CD8-positive, alpha-beta memory T cell (primary cell): Measurements from ENCODE around the gene BAAT. TPM values are rescaled to one million over a fixed set of nuclear protein-coding genes. Genes with fewer than 3 reads are reported as not detected.
"Not testable (repeated sequence)": the region's sequence is repeated elsewhere in the genome, so short reads cannot be mapped to it uniquely, and the experiment has no call there.

Experiments
- CTCF ChIA-PET: fragments of 350-600 bp; sonication (Branson Sonifier 250); formaldehyde crosslinking; loops from one replicate; lab custom pipeline; 2021; ENCODE audit warnings: antibody characterized with exemption; lab: Charles Lee
- POLR2A ChIA-PET: fragments of 350-600 bp; sonication (Branson Sonifier 250); formaldehyde crosslinking; loops from one replicate; lab custom pipeline; 2021; ENCODE audit warnings: antibody characterized with exemption; lab: Charles Lee
- DNase-seq, 5 donors: peaks; one replicate each; pipeline versions ENCODE4 v3.0.0 to v3.0.0-alpha.2; 2020 to 2022; ENCODE audit warnings: mixed read lengths in 1 of 5
- H3K27ac ChIP-seq: one replicate; pipeline ENCODE4 v1.7.0; 2013; ENCODE audit warnings: low read depth, mild to moderate bottlenecking, low read length, moderate library complexity
- H3K27me3 ChIP-seq: 2 replicates; pipeline ENCODE4 v1.7.0; 2013; ENCODE audit warnings: low read length, mild to moderate bottlenecking; ENCODE audit not compliant: insufficient read depth, poor library complexity, severe bottlenecking
- H3K36me3 ChIP-seq: 2 replicates; pipeline ENCODE4 v1.7.0; 2013; ENCODE audit warnings: mild to moderate bottlenecking, low read length, moderate library complexity; ENCODE audit not compliant: insufficient read depth
- H3K4me1 ChIP-seq: 2 replicates; pipeline ENCODE4 v1.7.0; 2013; ENCODE audit warnings: mild to moderate bottlenecking, low read length, moderate library complexity; ENCODE audit not compliant: insufficient read depth
- H3K4me3 ChIP-seq: 2 replicates; pipeline ENCODE4 v1.7.0; 2013; ENCODE audit warnings: mild to moderate bottlenecking, low read length
- H3K9me3 ChIP-seq: 2 replicates; pipeline ENCODE4 v1.7.0; 2013; ENCODE audit warnings: mild to moderate bottlenecking, low read length
- H3K27ac Mint-ChIP-seq, 8 donors: one replicate each; pipeline ENCODE4 v1.8.0; 2020 to 2021; ENCODE audit warnings: mixed read lengths in 8 of 8, mild to moderate bottlenecking in 6 of 8, inconsistent platforms in 3 of 8, moderate library complexity in 3 of 8
- H3K27me3 Mint-ChIP-seq, 2 donors: one replicate each; pipeline ENCODE4 v1.8.0; 2020 to 2021; ENCODE audit warnings: mixed read lengths in 2 of 2, mild to moderate bottlenecking in 1 of 2, moderate library complexity in 1 of 2
- H3K36me3 Mint-ChIP-seq, 3 donors: one replicate each; pipeline ENCODE4 v1.8.0; 2020 to 2021; ENCODE audit warnings: mixed read lengths in 3 of 3, inconsistent platforms in 1 of 3, mild to moderate bottlenecking in 1 of 3
- H3K4me1 Mint-ChIP-seq, 3 donors: one replicate each; pipeline ENCODE4 v1.8.0; 2020 to 2021; ENCODE audit warnings: mixed read lengths in 3 of 3, inconsistent platforms in 1 of 3, mild to moderate bottlenecking in 1 of 3
- H3K4me3 Mint-ChIP-seq, 7 donors: one replicate each; pipeline ENCODE4 v1.8.0; 2020 to 2021; ENCODE audit warnings: mixed read lengths in 7 of 7, mild to moderate bottlenecking in 6 of 7, moderate library complexity in 4 of 7, inconsistent platforms in 2 of 7
- H3K9me3 Mint-ChIP-seq, 5 donors: one replicate each; pipeline ENCODE4 v1.8.0; 2020 to 2022; ENCODE audit warnings: mixed read lengths in 5 of 5, mild to moderate bottlenecking in 3 of 5, moderate library complexity in 2 of 5, inconsistent platforms in 1 of 5
- polyA plus RNA-seq: library from polyadenylated mRNA; unstranded; fragments of 300-500 nt; fragmentation: Illumina TruSeq; gene quantifications from one replicate; pipeline ENCODE4 v1.2.3, GENCODE V29; 2021
- total RNA-seq, 2 experiments: library from RNA; stranded (reverse); gene quantifications; one replicate each; pipeline ENCODE4 v1.2.3, GENCODE V29; 2021

The BAAT gene
- not detected for total RNA-seq
- 0.12 TPM for polyA plus RNA-seq

DNA sequence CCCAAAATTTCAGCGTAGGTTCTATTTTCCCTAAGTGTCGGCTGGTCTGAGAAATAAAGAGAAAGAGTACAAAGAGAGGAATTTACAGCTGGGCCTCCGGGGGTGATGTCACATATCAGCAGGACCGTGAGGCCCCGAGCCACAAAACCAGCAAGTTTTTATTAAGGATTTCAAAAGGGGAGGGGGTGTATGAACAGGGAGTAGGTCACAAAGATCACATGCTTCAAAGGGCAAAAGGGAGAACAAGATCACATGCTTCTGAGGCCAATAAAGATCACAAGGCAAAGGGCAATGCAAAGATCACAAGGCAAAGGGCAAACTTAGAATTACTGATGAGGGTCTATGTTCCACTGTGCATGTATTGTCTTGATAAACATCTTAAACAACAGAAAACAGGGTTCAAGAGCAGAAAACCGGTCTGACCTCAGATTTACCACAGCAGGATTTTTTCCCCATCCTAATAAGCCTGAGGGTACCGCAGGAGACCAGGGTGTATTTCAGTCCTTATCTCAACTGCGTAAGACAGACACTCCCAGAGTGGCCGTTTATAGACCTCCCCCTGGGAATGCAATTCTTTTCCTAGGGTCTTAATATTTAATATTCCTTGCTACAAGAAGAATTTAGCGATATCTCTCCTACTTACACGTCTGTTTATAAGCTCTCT lies at the start of gene BAAT:
Gene BAAT, minus strand, starts transcription at position 134 of the 664 bp plus-strand sequence. CDS start 13,602 bp downstream, outside the sequence.
- H3K27me3 ChIP-seq, H3K27me3 Mint-ChIP-seq, CTCF ChIA-PET, H3K36me3 ChIP-seq, DNase-seq, H3K4me1 Mint-ChIP-seq, H3K4me3 ChIP-seq, H3K4me3 Mint-ChIP-seq, H3K27ac ChIP-seq, H3K4me1 ChIP-seq, POLR2A ChIA-PET, H3K9me3 ChIP-seq: not testable (repeated sequence)
- peaks cover 4 to 12% (median 9%) of the 10 kb centered on the region in 5 donors for H3K9me3 Mint-ChIP-seq
- peaks cover 5 to 29% (median 14%) of the 10 kb centered on the region in 3 donors for H3K36me3 Mint-ChIP-seq
- peak within 1 kb of the TSS in 1 of 8 donors; percentile 87 for H3K27ac Mint-ChIP-seq

- Histone ChIP-seq H3K4me1 (no peaks in the 10 kb centered on the region), H3K27ac (no peak overlapping the region), H3K36me3 (no peaks in the 10 kb centered on the region), H3K4me3 (no peak overlapping the region), H3K27me3 (no peaks in the 10 kb centered on the region), H3K9me3 (no peaks in the 10 kb centered on the region)
- H3K4me1 Mint-ChIP-seq, result no peaks in the 10 kb centered on the region
- H3K4me3 Mint-ChIP-seq, result no peak overlapping the region
- no peaks in the 10 kb centered on the region for H3K36me3 Mint-ChIP-seq
- no peak overlapping the region for H3K27ac Mint-ChIP-seq
- H3K27me3 Mint-ChIP-seq, result peaks cover 15 to 47% of the 10 kb centered on the region in 2 donors
- CTCF ChIA-PET, result no interaction called here
- H3K9me3 Mint-ChIP-seq, result no peaks in the 10 kb centered on the region
- POLR2A ChIA-PET, result no interaction called here
- DNase-seq, result no peak
Observed at GRCh38 chr9:101433229-101433628, 48.4 kb upstream of the BAAT start.

DNA sequence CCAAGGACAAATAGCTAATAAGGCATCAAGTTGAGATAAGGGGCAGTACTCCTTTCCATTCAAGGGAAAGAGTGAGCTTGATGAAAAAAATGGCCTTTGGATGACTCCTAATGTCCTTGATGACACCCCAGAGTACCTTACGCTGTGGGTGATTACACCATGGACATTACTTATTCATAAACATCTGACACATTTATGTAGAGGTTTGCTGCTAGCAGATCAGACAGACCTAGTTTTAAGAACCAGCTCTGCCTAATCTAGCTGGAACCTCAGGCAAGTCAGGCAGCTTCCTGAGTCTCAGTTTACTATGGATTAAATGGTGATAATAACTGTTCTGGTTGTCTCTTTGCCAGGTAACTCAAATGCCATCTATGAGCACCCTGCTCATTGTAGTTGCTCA lies 47.9 kb upstream of the BAAT start:
- H3K27ac Mint-ChIP-seq, result no peak overlapping the region
- H3K9me3 ChIP-seq, result no peaks in the 10 kb centered on the region
- no peak overlapping the region for H3K4me3 Mint-ChIP-seq
- DNase-seq, result no peak
- peaks cover 15 to 44% of the 10 kb centered on the region in 2 donors for H3K27me3 Mint-ChIP-seq
- ChIA-PET POLR2A (no interaction called here), CTCF (no interaction called here)
- no peak overlapping the region for H3K4me3 ChIP-seq
- no peaks in the 10 kb centered on the region for H3K4me1 Mint-ChIP-seq
- no peaks in the 10 kb centered on the region for H3K36me3 Mint-ChIP-seq
- no peaks in the 10 kb centered on the region for H3K27me3 ChIP-seq
- no peaks in the 10 kb centered on the region for H3K4me1 ChIP-seq
- H3K27ac ChIP-seq, result no peak overlapping the region
- no peaks in the 10 kb centered on the region for H3K9me3 Mint-ChIP-seq
- H3K36me3 ChIP-seq, result no peaks in the 10 kb centered on the region

DNA sequence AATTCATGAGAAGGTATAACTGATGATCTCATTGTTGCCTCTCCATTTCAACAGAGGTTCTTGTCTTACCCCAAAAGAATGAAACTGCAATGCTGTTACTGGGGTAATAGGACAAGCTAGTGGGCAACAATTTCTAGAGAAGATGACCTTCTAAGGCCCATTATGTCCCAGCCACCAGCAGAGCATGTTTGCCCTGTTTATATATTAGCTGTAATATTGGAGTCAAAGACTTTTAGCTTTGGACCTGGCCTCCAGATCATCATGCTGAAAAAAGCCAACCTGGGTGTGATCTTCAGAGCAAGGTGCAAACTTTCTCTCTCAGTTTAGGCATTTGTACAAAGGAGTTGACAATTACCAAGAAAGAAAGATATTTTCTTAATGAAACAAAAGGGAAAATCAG lies 47.4 kb upstream of the BAAT start:
- CTCF ChIA-PET, result no interaction called here
- no peaks in the 10 kb centered on the region for H3K36me3 Mint-ChIP-seq
- H3K4me3 Mint-ChIP-seq, result no peak overlapping the region
- no peaks in the 10 kb centered on the region for H3K27me3 ChIP-seq
- H3K9me3 ChIP-seq, result no peaks in the 10 kb centered on the region
- H3K9me3 Mint-ChIP-seq, result no peaks in the 10 kb centered on the region
- H3K36me3 ChIP-seq, result no peaks in the 10 kb centered on the region
- no peak overlapping the region for H3K27ac Mint-ChIP-seq
- DNase-seq, result no peak
- peaks cover 15 to 39% of the 10 kb centered on the region in 2 donors for H3K27me3 Mint-ChIP-seq
- POLR2A ChIA-PET, result no interaction called here
- no peak overlapping the region for H3K4me3 ChIP-seq
- no peaks in the 10 kb centered on the region for H3K4me1 ChIP-seq
- H3K4me1 Mint-ChIP-seq, result no peaks in the 10 kb centered on the region
- H3K27ac ChIP-seq, result no peak overlapping the region

DNA sequence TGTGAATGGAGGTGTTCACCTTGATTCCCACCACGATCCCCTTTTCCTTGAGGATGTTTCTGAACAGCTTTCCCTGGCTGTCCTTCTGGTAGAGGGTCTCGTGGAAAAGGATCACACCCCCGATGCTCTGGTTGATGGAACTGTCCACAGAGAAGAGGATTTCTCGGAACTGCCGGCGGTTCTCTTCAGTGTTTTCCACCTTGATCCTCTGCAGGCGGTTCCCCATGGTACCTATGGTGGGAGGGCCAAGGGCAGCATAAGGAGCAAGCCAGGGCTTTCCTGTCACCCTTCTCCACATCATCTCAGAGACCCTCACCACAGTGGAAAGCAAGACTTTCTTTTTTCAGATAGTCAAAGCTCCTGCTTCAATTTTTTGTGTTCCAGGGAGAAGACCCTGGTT lies 44.9 kb upstream of the BAAT start:
- H3K27ac Mint-ChIP-seq, result no peak overlapping the region
- H3K9me3 Mint-ChIP-seq, result no peaks in the 10 kb centered on the region
- H3K36me3 Mint-ChIP-seq, result no peaks in the 10 kb centered on the region
- CTCF ChIA-PET, result no interaction called here
- Histone ChIP-seq H3K27me3 (no peaks in the 10 kb centered on the region), H3K36me3 (no peaks in the 10 kb centered on the region), H3K4me3 (no peak overlapping the region), H3K27ac (no peak overlapping the region), H3K9me3 (no peaks in the 10 kb centered on the region), H3K4me1 (no peaks in the 10 kb centered on the region)
- DNase-seq, result no peak
- H3K4me3 Mint-ChIP-seq, result no peak overlapping the region
- peaks cover 11 to 20% of the 10 kb centered on the region in 2 donors for H3K27me3 Mint-ChIP-seq
- no peaks in the 10 kb centered on the region for H3K4me1 Mint-ChIP-seq
- POLR2A ChIA-PET, result no interaction called here

DNA sequence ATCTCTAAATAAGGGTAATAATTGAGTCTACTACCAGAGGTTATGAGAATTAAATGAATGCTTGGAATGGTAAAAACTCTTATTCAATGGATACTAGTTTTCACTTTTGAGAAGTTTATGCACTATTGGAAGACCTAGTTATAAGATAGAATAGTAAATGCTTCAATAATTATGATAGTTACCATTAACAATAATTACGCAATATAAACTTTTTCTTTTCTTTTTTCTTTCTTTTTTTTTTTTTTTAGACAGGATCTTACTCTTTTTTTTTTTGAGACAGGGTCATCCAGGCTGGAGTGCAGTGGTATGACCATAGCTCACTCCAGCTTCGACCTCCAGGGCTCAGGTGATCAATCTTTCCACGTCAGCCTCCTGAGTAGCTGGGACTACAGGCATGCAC lies 44.1 kb upstream of the BAAT start:
- ChIA-PET POLR2A (no interaction called here), CTCF (no interaction called here)
- Histone ChIP-seq H3K4me1 (no peaks in the 10 kb centered on the region), H3K27me3 (no peaks in the 10 kb centered on the region), H3K36me3 (no peaks in the 10 kb centered on the region), H3K27ac (no peak overlapping the region), H3K4me3 (no peak overlapping the region), H3K9me3 (no peaks in the 10 kb centered on the region)
- H3K27me3 Mint-ChIP-seq, result peaks cover 9 to 19% of the 10 kb centered on the region in 2 donors
- H3K27ac Mint-ChIP-seq, result no peak overlapping the region
- H3K9me3 Mint-ChIP-seq, result peaks cover 0 to 2% (median 1%) of the 10 kb centered on the region in 5 donors
- H3K4me3 Mint-ChIP-seq, result no peak overlapping the region
- no peaks in the 10 kb centered on the region for H3K36me3 Mint-ChIP-seq
- no peaks in the 10 kb centered on the region for H3K4me1 Mint-ChIP-seq
- no peak for DNase-seq

DNA sequence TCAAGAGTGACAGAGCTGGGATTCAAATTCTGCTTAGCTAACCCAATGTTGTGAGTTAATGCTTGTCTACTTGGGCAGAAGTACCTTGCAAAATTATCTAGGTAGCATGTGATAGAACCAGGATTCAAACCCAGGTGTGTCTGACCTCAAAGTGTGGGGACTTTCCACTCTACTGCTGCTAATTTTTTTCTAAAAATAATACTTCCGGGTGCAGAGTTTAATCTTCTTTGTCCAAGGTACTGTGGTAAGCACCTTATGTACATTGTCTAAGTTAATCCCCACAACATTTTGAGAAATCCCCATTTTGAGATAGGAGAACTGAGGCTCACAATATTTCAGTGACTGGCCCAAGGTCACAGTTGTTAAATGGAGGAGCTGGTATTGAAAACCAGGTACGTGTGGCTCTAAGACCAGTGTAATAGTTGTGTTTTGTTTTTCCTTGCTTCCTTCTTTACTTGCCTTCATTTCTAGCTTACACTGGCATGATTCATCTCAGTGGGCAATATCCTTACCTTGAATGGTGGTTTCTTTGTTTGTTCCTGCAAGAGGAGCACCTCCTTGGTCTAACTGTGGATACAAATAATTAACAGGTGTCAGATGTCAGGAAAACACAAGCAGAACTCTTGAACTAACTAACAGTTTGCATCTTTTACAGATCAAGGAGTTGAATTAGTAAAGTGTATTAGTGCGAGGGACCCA lies 43.3 kb upstream of the BAAT start:
- no peak overlapping the region for H3K4me3 ChIP-seq
- CTCF ChIA-PET, result interaction anchor here (0.6 kb wide), 1 partner anchor 40 kb away, joined by 3 read pairs; no protein-coding TSS in a partner anchor
- Mint-ChIP-seq H3K4me1 (no peaks in the 10 kb centered on the region), H3K9me3 (peaks cover 0 to 8% (median 6%) of the 10 kb centered on the region in 5 donors), H3K4me3 (no peak overlapping the region), H3K27me3 (peaks cover 7 to 12% of the 10 kb centered on the region in 2 donors), H3K36me3 (peaks cover 0 to 6% (median 0%) of the 10 kb centered on the region in 3 donors), H3K27ac (no peak overlapping the region)
- H3K9me3 ChIP-seq, result no peaks in the 10 kb centered on the region
- no peaks in the 10 kb centered on the region for H3K27me3 ChIP-seq
- DNase-seq, result no peak
- H3K27ac ChIP-seq, result no peak overlapping the region
- POLR2A ChIA-PET, result no interaction called here
- no peaks in the 10 kb centered on the region for H3K36me3 ChIP-seq
- H3K4me1 ChIP-seq, result no peaks in the 10 kb centered on the region

DNA sequence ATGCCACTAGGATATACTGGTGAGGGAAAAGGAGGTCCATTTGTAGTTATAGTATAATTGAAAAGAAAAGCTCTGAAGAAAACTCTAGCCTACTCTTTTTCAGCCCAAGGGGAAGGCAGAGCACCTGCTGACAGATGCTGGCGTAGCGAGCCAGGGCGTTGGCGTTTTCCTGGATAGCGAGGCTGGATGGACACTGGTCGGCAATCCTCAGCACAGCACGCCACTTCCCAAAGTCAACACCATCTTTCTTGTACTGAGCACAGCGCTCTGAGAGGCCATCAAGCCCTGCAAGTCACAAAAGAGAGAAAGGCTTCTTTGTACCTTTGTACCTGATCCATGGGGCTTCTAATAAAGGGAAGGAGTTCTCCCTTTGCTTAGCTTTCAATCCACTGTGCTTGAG lies 42.6 kb upstream of the BAAT start:
- Mint-ChIP-seq H3K36me3 (peaks cover 0 to 9% (median 0%) of the 10 kb centered on the region in 3 donors), H3K27me3 (peaks cover 7 to 12% of the 10 kb centered on the region in 2 donors), H3K9me3 (peaks cover 0 to 11% (median 6%) of the 10 kb centered on the region in 5 donors), H3K27ac (no peak overlapping the region), H3K4me1 (no peaks in the 10 kb centered on the region), H3K4me3 (no peak overlapping the region)
- H3K4me3 ChIP-seq, result no peak overlapping the region
- no peaks in the 10 kb centered on the region for H3K36me3 ChIP-seq
- CTCF ChIA-PET, result no interaction called here
- H3K9me3 ChIP-seq, result no peaks in the 10 kb centered on the region
- DNase-seq, result no peak
- POLR2A ChIA-PET, result no interaction called here
- H3K4me1 ChIP-seq, result no peaks in the 10 kb centered on the region
- H3K27ac ChIP-seq, result no peak overlapping the region
- H3K27me3 ChIP-seq, result no peaks in the 10 kb centered on the region
